ENCODE data around the gene MAP2K5.

Gene MAP2K5

GRCh38 chr15:67794832-67795574 is 252.5 kb downstream of the MAP2K5 start:
- H3K27me3 Mint-ChIP-seq, result no peaks in the 10 kb centered on the region
- no peak overlapping the region for H3K4me3 Mint-ChIP-seq
- peaks cover 51% of the 10 kb centered on the region for H3K36me3 Mint-ChIP-seq (ENCODE audit: low read depth)
- peaks cover 13% of the 10 kb centered on the region for H3K9me3 Mint-ChIP-seq
- no peak overlapping the region for H3K27ac Mint-ChIP-seq
- peak; percentile 54 for DNase-seq
- peaks cover 7% of the 10 kb centered on the region for H3K4me1 Mint-ChIP-seq (ENCODE audit: low read depth)

DNA sequence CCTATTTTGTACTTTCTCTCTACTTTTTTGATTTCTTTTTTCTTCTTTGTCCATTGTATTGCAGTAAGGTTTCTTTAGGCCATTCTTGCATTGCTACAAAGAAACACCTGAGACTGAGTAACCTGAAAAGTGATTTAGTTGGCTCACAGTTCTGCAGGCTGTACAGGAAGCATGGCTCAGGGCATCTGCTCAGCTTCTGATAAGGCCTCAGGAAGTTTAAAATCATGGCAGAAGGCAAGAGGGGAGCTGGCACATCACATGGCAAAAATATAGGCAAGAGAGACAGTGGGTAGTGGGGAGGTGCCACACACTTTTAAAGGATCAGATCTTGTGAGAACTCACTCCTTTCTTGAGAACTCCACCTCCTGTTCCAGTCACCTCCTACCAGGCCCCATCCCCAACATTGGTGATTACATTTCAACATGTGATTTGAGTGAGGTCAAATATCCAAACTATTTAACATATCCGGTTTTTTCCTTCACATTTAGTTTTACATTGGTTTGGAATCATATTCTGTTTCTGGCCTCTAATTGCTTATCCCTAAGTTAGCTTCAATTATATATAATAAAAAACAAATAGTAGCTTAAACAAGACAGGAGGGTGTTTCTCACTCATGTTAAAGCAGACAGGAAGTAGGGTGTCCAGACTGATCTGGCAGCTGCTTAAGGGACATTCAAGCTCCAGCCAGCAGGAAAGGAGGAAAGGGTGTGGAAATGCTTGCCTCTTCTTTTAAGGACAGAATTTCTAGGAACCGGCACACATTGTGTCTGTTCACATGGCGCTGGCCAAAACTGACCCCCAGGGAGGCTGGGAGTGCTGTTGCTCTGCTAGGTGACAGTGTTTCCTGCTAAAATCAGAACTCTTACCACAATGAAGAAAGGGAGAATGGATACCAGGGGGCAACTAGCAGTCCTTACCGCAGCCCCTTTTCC is 254.0 kb downstream of the MAP2K5 start:
- Mint-ChIP-seq H3K27me3 (no peaks in the 10 kb centered on the region), H3K9me3 (peaks cover 13% of the 10 kb centered on the region), H3K4me1 (ENCODE audit: low read depth) (peaks cover 7% of the 10 kb centered on the region), H3K4me3 (no peak overlapping the region), H3K27ac (no peak overlapping the region), H3K36me3 (ENCODE audit: low read depth) (peaks cover 41% of the 10 kb centered on the region)
- no peak for DNase-seq

DNA sequence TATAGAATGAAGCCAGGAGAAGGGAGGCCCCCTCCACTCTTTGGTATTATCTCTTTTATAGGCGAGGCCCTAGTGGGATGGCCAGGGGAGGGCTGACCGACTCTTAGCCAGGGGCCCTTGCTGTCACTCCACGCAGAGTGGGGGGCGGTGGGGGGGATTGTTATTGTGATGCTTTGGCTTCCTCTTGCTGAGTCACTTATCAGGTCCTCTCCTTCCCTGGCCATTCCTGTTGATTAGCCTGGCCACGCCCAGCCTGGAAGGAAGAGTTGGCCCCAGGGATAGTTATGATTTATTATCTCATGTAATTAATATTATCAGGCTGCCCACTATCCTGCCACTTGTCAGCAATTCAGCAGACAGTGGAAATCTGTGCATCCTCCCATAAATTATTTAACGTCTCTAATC is 257.3 kb downstream of the MAP2K5 start:
- DNase-seq, result no peak
- peaks cover 6% of the 10 kb centered on the region for H3K9me3 Mint-ChIP-seq

GRCh38 chr15:67801142-67801541 is 258.6 kb downstream of the MAP2K5 start:
- no peaks in the 10 kb centered on the region for H3K4me1 Mint-ChIP-seq (ENCODE audit: low read depth)
- H3K27ac Mint-ChIP-seq, result no peak overlapping the region
- no peak overlapping the region for H3K4me3 Mint-ChIP-seq
- no peaks in the 10 kb centered on the region for H3K9me3 Mint-ChIP-seq
- H3K27me3 Mint-ChIP-seq, result no peaks in the 10 kb centered on the region
- H3K36me3 Mint-ChIP-seq (ENCODE audit: low read depth), result peaks cover 8% of the 10 kb centered on the region
- no peak for DNase-seq

More for the DNA sequence above, 257.3 kb downstream of the MAP2K5 start:
- Mint-ChIP-seq H3K36me3 (ENCODE audit: low read depth) (peaks cover 16% of the 10 kb centered on the region), H3K4me1 (ENCODE audit: low read depth) (peaks cover 3% of the 10 kb centered on the region), H3K4me3 (no peak overlapping the region), H3K27me3 (no peaks in the 10 kb centered on the region), H3K27ac (no peak overlapping the region)

- H3K27me3 Mint-ChIP-seq, result no peaks in the 10 kb centered on the region
- no peak overlapping the region for H3K27ac Mint-ChIP-seq
- H3K36me3 Mint-ChIP-seq (ENCODE audit: low read depth), result peaks cover 9% of the 10 kb centered on the region
- no peak for DNase-seq
- no peaks in the 10 kb centered on the region for H3K9me3 Mint-ChIP-seq
- H3K4me1 Mint-ChIP-seq (ENCODE audit: low read depth), result no peaks in the 10 kb centered on the region
- no peak overlapping the region for H3K4me3 Mint-ChIP-seq
These were observed 259.7 kb downstream of the MAP2K5 start for GRCh38 chr15:67801926-67802914.

GRCh38 chr15:67803299-67803698 is 260.8 kb downstream of the MAP2K5 start:
- no peaks in the 10 kb centered on the region for H3K4me1 Mint-ChIP-seq (ENCODE audit: low read depth)
- no peak overlapping the region for H3K27ac Mint-ChIP-seq
- no peaks in the 10 kb centered on the region for H3K27me3 Mint-ChIP-seq
- no peaks in the 10 kb centered on the region for H3K9me3 Mint-ChIP-seq
- peaks cover 10% of the 10 kb centered on the region for H3K36me3 Mint-ChIP-seq (ENCODE audit: low read depth)
- H3K4me3 Mint-ChIP-seq, result no peak overlapping the region
- DNase-seq, result no peak

GRCh38 chr15:67803996-67804843 is 261.7 kb downstream of the MAP2K5 start:
- Mint-ChIP-seq H3K27me3 (no peaks in the 10 kb centered on the region), H3K27ac (no peak overlapping the region), H3K4me1 (ENCODE audit: low read depth) (no peaks in the 10 kb centered on the region), H3K36me3 (ENCODE audit: low read depth) (peaks cover 10% of the 10 kb centered on the region), H3K4me3 (no peak overlapping the region), H3K9me3 (no peaks in the 10 kb centered on the region)
- no peak for DNase-seq

DNA sequence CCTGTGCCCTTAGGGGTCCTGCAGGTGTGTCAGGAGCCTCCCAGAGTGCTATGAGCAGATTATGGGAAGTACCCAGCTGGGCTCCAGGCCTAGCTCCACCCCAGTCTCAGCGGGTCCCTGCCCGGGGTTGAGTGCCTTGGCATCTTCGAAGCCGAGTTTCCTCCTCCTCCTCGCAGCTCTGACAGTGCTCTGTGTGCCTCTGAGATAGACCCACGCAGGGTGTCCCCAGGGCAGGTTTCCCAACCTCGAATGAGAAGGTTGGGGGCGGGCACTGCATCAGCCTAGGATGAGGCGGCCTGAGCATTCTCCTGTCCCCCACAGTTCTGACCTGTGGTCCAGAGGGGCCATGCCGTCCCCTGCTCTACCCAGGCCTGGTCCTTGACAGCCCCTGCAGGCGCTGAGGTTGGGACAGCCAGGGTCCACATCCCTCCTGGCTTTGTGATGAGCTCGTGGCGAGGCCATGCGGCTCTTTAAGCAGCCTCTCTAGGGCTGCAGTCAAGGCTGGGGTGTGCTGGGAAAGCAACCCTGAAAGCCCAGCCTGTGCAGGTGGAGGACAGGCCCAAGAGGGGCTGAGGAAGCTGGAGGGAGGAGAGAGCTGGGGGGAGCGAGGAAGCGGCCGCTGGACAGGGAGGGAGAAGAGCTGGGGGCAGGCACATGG is 262.6 kb downstream of the MAP2K5 start:
- no peak for DNase-seq
- no peaks in the 10 kb centered on the region for H3K27me3 Mint-ChIP-seq
- H3K4me1 Mint-ChIP-seq (ENCODE audit: low read depth), result no peaks in the 10 kb centered on the region
- H3K36me3 Mint-ChIP-seq (ENCODE audit: low read depth), result peaks cover 12% of the 10 kb centered on the region
- no peak overlapping the region for H3K4me3 Mint-ChIP-seq
- no peaks in the 10 kb centered on the region for H3K9me3 Mint-ChIP-seq
- H3K27ac Mint-ChIP-seq, result no peak overlapping the region

DNA sequence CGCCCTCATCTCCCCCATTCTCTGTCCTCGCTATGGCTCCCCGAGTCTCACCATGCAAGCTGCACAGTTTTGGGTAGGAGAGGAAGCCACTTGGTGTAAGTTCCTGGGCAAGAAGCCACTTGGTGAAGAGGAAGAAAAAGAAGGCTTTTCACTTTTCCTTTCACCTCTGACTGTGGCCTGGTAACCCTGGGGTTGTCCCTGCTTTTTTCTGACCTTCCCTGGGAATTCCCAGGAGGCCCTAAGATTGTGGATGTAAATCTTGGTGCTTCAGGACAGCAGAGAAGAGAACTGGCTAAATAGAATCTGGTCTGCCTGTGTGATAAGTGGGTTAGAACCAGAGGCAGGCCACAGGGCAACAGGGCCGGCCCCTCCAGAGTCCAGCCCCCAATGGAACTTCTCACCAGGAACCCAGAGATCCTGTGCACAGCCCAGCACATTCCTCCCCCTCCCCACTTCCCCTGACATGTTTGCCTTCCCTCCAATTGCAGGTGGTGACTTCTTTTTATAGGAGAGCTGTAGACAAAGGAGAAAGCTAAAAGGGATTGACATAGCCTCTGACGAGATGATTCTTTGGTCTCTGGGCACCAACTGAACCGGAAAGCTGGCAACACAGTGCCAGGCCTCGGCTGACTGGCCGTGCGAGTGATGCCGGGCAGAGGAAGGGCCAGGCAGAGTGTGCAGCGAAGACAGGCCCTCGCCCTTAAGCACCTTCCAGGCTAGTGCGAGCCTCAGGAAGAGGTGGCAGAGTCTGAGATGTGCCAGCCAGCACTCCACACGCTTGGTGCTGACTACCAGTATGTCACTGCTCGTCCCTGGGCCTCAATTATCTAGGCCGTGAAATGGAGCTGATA is 263.4 kb downstream of the MAP2K5 start:
- no peaks in the 10 kb centered on the region for H3K27me3 Mint-ChIP-seq
- no peak for DNase-seq
- H3K27ac Mint-ChIP-seq, result no peak overlapping the region
- H3K9me3 Mint-ChIP-seq, result no peaks in the 10 kb centered on the region
- H3K4me1 Mint-ChIP-seq (ENCODE audit: low read depth), result no peaks in the 10 kb centered on the region
- peaks cover 12% of the 10 kb centered on the region for H3K36me3 Mint-ChIP-seq (ENCODE audit: low read depth)
- no peak overlapping the region for H3K4me3 Mint-ChIP-seq

GRCh38 chr15:67806536-67806935 is 264.0 kb downstream of the MAP2K5 start:
- Mint-ChIP-seq H3K4me3 (no peak overlapping the region), H3K27me3 (no peaks in the 10 kb centered on the region), H3K36me3 (ENCODE audit: low read depth) (peaks cover 12% of the 10 kb centered on the region), H3K4me1 (ENCODE audit: low read depth) (no peaks in the 10 kb centered on the region), H3K9me3 (no peaks in the 10 kb centered on the region), H3K27ac (no peak overlapping the region)
- no peak for DNase-seq

DNA sequence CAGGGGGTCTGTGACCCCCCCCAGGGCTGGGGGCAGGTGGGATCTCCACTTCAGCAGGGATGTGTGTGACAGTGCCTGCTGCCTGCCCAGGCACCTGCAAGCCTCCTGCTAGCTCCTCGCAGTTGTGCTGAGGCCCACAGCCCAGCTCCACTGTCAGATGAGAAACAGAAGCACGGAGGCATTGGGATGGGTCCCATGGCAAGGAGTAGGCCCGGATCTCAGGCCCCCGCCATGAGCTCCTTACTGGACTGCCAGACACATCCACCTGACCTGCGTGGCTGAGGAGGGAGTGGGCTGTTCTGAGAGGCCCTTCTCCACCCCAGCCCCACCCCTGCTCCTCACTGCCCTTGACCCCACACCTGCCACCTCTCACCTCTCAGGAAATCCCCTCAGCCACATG is 264.6 kb downstream of the MAP2K5 start:
- no peak for DNase-seq
- H3K36me3 Mint-ChIP-seq (ENCODE audit: low read depth), result peaks cover 12% of the 10 kb centered on the region
- no peak overlapping the region for H3K4me3 Mint-ChIP-seq
- no peaks in the 10 kb centered on the region for H3K4me1 Mint-ChIP-seq (ENCODE audit: low read depth)
- H3K27ac Mint-ChIP-seq, result no peak overlapping the region
- H3K27me3 Mint-ChIP-seq, result no peaks in the 10 kb centered on the region
- no peaks in the 10 kb centered on the region for H3K9me3 Mint-ChIP-seq

GRCh38 chr15:67807836-67808235 is 265.3 kb downstream of the MAP2K5 start:
- DNase-seq, result no peak
- no peaks in the 10 kb centered on the region for H3K4me1 Mint-ChIP-seq (ENCODE audit: low read depth)
- H3K27ac Mint-ChIP-seq, result no peak overlapping the region
- H3K27me3 Mint-ChIP-seq, result no peaks in the 10 kb centered on the region
- no peak overlapping the region for H3K4me3 Mint-ChIP-seq
- H3K36me3 Mint-ChIP-seq (ENCODE audit: low read depth), result peaks cover 12% of the 10 kb centered on the region
- no peaks in the 10 kb centered on the region for H3K9me3 Mint-ChIP-seq

Data from activated T-cell treated with anti-CD3 and anti-CD28 coated beads, Interleukin-2, amount 50 U/mL, for 24 hours (primary cell).